Stimulated activated naive CD8-positive, alpha-beta T cell treated with anti-CD3 and anti-CD28 coated beads, Interleukin-15, Interleukin-2, amounts not matched to agents 100 ng/mL and 50 ng/mL, for 24 hours (primary cell): ENCODE measurements around the gene AKAP13.

Experiments
- H3K27ac Mint-ChIP-seq: one replicate; pipeline ENCODE4 v1.8.0; 2021; ENCODE audit warnings: mild to moderate bottlenecking, mixed read lengths
- H3K27me3 Mint-ChIP-seq: one replicate; pipeline ENCODE4 v1.8.0; 2021; ENCODE audit warnings: mixed read lengths
- H3K36me3 Mint-ChIP-seq: one replicate; pipeline ENCODE4 v1.8.0; 2021; ENCODE audit warnings: low read depth, mixed read lengths
- H3K4me1 Mint-ChIP-seq: one replicate; pipeline ENCODE4 v1.8.0; 2021; ENCODE audit warnings: low read depth, mixed read lengths
- H3K4me3 Mint-ChIP-seq: one replicate; pipeline ENCODE4 v1.8.0; 2021; ENCODE audit warnings: mild to moderate bottlenecking, mixed read lengths
- H3K9me3 Mint-ChIP-seq: one replicate; pipeline ENCODE4 v1.8.0; 2021; ENCODE audit warnings: mixed read lengths

The AKAP13 gene

GRCh38 chr15:85407421-85408269, 27.2 kb downstream of the AKAP13 start:
- Mint-ChIP-seq H3K9me3 (no peaks in the 10 kb centered on the region), H3K27ac (peak overlapping the region; percentile 100), H3K4me3 (peak overlapping the region; percentile 69), H3K4me1 (peaks cover 98% of the 10 kb centered on the region), H3K36me3 (peaks cover 24% of the 10 kb centered on the region), H3K27me3 (no peaks in the 10 kb centered on the region)

GRCh38 chr15:85408270-85408746, 27.9 kb downstream of the AKAP13 start:
- H3K4me3 Mint-ChIP-seq, result peak overlapping the region; percentile 59
- peaks cover 98% of the 10 kb centered on the region for H3K4me1 Mint-ChIP-seq
- H3K9me3 Mint-ChIP-seq, result no peaks in the 10 kb centered on the region
- H3K27ac Mint-ChIP-seq, result peak overlapping the region; percentile 100
- peaks cover 24% of the 10 kb centered on the region for H3K36me3 Mint-ChIP-seq
- no peaks in the 10 kb centered on the region for H3K27me3 Mint-ChIP-seq

- peaks cover 98% of the 10 kb centered on the region for H3K4me1 Mint-ChIP-seq
- H3K27ac Mint-ChIP-seq, result peak overlapping the region; percentile 79
- no peaks in the 10 kb centered on the region for H3K27me3 Mint-ChIP-seq
- peaks cover 30% of the 10 kb centered on the region for H3K36me3 Mint-ChIP-seq
- no peaks in the 10 kb centered on the region for H3K9me3 Mint-ChIP-seq
- peak overlapping the region; percentile 51 for H3K4me3 Mint-ChIP-seq
Measured at GRCh38 chr15:85412066-85412465, 31.7 kb downstream of the AKAP13 start.

GRCh38 chr15:85412956-85413854, 32.8 kb downstream of the AKAP13 start:
- H3K27me3 Mint-ChIP-seq, result no peaks in the 10 kb centered on the region
- no peaks in the 10 kb centered on the region for H3K9me3 Mint-ChIP-seq
- H3K27ac Mint-ChIP-seq, result peak overlapping the region; percentile 91
- peaks cover 29% of the 10 kb centered on the region for H3K36me3 Mint-ChIP-seq
- H3K4me1 Mint-ChIP-seq, result peaks cover 94% of the 10 kb centered on the region
- peak overlapping the region; percentile 56 for H3K4me3 Mint-ChIP-seq

GRCh38 chr15:85414037-85414436, 33.6 kb downstream of the AKAP13 start:
- peaks cover 94% of the 10 kb centered on the region for H3K4me1 Mint-ChIP-seq
- H3K27me3 Mint-ChIP-seq, result no peaks in the 10 kb centered on the region
- H3K9me3 Mint-ChIP-seq, result no peaks in the 10 kb centered on the region
- peak overlapping the region; percentile 64 for H3K4me3 Mint-ChIP-seq
- peak overlapping the region; percentile 95 for H3K27ac Mint-ChIP-seq
- H3K36me3 Mint-ChIP-seq, result peaks cover 23% of the 10 kb centered on the region

- Mint-ChIP-seq H3K36me3 (peaks cover 26% of the 10 kb centered on the region), H3K27ac (peak overlapping the region; percentile 95), H3K4me1 (peaks cover 94% of the 10 kb centered on the region), H3K9me3 (peaks cover 3% of the 10 kb centered on the region), H3K27me3 (no peaks in the 10 kb centered on the region), H3K4me3 (peak overlapping the region; percentile 64)
Measured at GRCh38 chr15:85414495-85414894, 34.1 kb downstream of the AKAP13 start.

GRCh38 chr15:85414991-85415390, 34.6 kb downstream of the AKAP13 start:
- Mint-ChIP-seq H3K9me3 (peaks cover 4% of the 10 kb centered on the region), H3K27ac (peak overlapping the region; percentile 95), H3K36me3 (peaks cover 27% of the 10 kb centered on the region), H3K4me3 (peak overlapping the region; percentile 64), H3K4me1 (peaks cover 92% of the 10 kb centered on the region), H3K27me3 (no peaks in the 10 kb centered on the region)

- Mint-ChIP-seq H3K36me3 (peaks cover 19% of the 10 kb centered on the region), H3K27ac (peak overlapping the region; percentile 67), H3K27me3 (no peaks in the 10 kb centered on the region), H3K9me3 (peaks cover 4% of the 10 kb centered on the region), H3K4me1 (peaks cover 91% of the 10 kb centered on the region), H3K4me3 (no peak overlapping the region)
Measured at GRCh38 chr15:85415783-85416182, 35.4 kb downstream of the AKAP13 start.

GRCh38 chr15:85417276-85417675, 36.9 kb downstream of the AKAP13 start:
- Mint-ChIP-seq H3K27me3 (no peaks in the 10 kb centered on the region), H3K9me3 (peaks cover 4% of the 10 kb centered on the region), H3K36me3 (peaks cover 15% of the 10 kb centered on the region), H3K4me3 (no peak overlapping the region), H3K27ac (no peak overlapping the region), H3K4me1 (peaks cover 91% of the 10 kb centered on the region)

- no peaks in the 10 kb centered on the region for H3K27me3 Mint-ChIP-seq
- peak overlapping the region; percentile 7 for H3K4me3 Mint-ChIP-seq
- H3K27ac Mint-ChIP-seq, result no peak overlapping the region
- peaks cover 4% of the 10 kb centered on the region for H3K9me3 Mint-ChIP-seq
- H3K36me3 Mint-ChIP-seq, result peaks cover 19% of the 10 kb centered on the region
- peaks cover 92% of the 10 kb centered on the region for H3K4me1 Mint-ChIP-seq
Measured at GRCh38 chr15:85419161-85419560, 38.8 kb downstream of the AKAP13 start.

- Mint-ChIP-seq H3K27ac (no peak overlapping the region), H3K4me3 (no peak overlapping the region)
Measured at GRCh38 chr15:85421116-85421925, 40.9 kb downstream of the AKAP13 start.

GRCh38 chr15:85422607-85423006, 42.2 kb downstream of the AKAP13 start:
- Mint-ChIP-seq H3K9me3 (peaks cover 4% of the 10 kb centered on the region), H3K27ac (no peak overlapping the region), H3K36me3 (peaks cover 13% of the 10 kb centered on the region), H3K27me3 (no peaks in the 10 kb centered on the region), H3K4me1 (peaks cover 84% of the 10 kb centered on the region), H3K4me3 (no peak overlapping the region)

More at GRCh38 chr15:85421116-85421925, 40.9 kb downstream of the AKAP13 start:
- Mint-ChIP-seq H3K9me3 (peaks cover 4% of the 10 kb centered on the region), H3K36me3 (peaks cover 9% of the 10 kb centered on the region), H3K27me3 (no peaks in the 10 kb centered on the region), H3K4me1 (peaks cover 88% of the 10 kb centered on the region)

- Mint-ChIP-seq H3K36me3 (peaks cover 13% of the 10 kb centered on the region), H3K4me3 (no peak overlapping the region), H3K27ac (no peak overlapping the region), H3K9me3 (peaks cover 4% of the 10 kb centered on the region), H3K27me3 (no peaks in the 10 kb centered on the region), H3K4me1 (peaks cover 89% of the 10 kb centered on the region)
Measured at GRCh38 chr15:85423256-85423655, 42.9 kb downstream of the AKAP13 start.

- no peak overlapping the region for H3K4me3 Mint-ChIP-seq
Measured at GRCh38 chr15:85424154-85424553, 43.8 kb downstream of the AKAP13 start.

More at GRCh38 chr15:85424154-85424553, 43.8 kb downstream of the AKAP13 start:
- H3K4me1 Mint-ChIP-seq, result peaks cover 89% of the 10 kb centered on the region
- peaks cover 13% of the 10 kb centered on the region for H3K36me3 Mint-ChIP-seq
- H3K27me3 Mint-ChIP-seq, result no peaks in the 10 kb centered on the region
- H3K27ac Mint-ChIP-seq, result no peak overlapping the region
- H3K9me3 Mint-ChIP-seq, result peaks cover 4% of the 10 kb centered on the region
